ENCODE data around the gene CDH4.

Gene CDH4

GRCh38 chr20:61744691-61745396 lies 492.8 kb downstream of the CDH4 start:
- ATAC-seq = no peak

GRCh38 chr20:61745397-61746146 lies 493.5 kb downstream of the CDH4 start:
- ATAC-seq = no peak

- no peak for ATAC-seq
These were observed 494.1 kb downstream of the CDH4 start for GRCh38 chr20:61746147-61746646.

GRCh38 chr20:61746781-61747180 lies 494.7 kb downstream of the CDH4 start:
- ATAC-seq = no peak

GRCh38 chr20:61748376-61748775 lies 496.3 kb downstream of the CDH4 start:
- no peak for ATAC-seq

- no peak for ATAC-seq
These were observed 497.5 kb downstream of the CDH4 start for GRCh38 chr20:61749406-61750075.

GRCh38 chr20:61750093-61750492 lies 498.0 kb downstream of the CDH4 start:
- no peak for ATAC-seq

- no peak for ATAC-seq
These were observed 500.5 kb downstream of the CDH4 start for GRCh38 chr20:61752576-61752975.

- no peak for ATAC-seq
These were observed 501.4 kb downstream of the CDH4 start for GRCh38 chr20:61753316-61753942.

GRCh38 chr20:61753987-61754956 lies 502.2 kb downstream of the CDH4 start:
- ATAC-seq = no peak

- ATAC-seq = no peak
These were observed 503.1 kb downstream of the CDH4 start for GRCh38 chr20:61754976-61755778.

GRCh38 chr20:61755971-61756845 lies 504.1 kb downstream of the CDH4 start:
- no peak for ATAC-seq

- no peak for ATAC-seq
These were observed 505.1 kb downstream of the CDH4 start for GRCh38 chr20:61756966-61757677.

- ATAC-seq = no peak
These were observed 505.9 kb downstream of the CDH4 start for GRCh38 chr20:61757678-61758563.

- ATAC-seq = no peak
These were observed 506.6 kb downstream of the CDH4 start for GRCh38 chr20:61758564-61759200.

- no peak for ATAC-seq
These were observed 507.4 kb downstream of the CDH4 start for GRCh38 chr20:61759286-61760065.

GRCh38 chr20:61760321-61760720 lies 508.3 kb downstream of the CDH4 start:
- no peak for ATAC-seq
